Activated naive CD8-positive, alpha-beta T cell treated with anti-CD3 and anti-CD28 coated beads, Interleukin-2, amount 50 U/mL, for 24 hours (primary cell): ENCODE measurements around the gene PPDPF.

ENCODE experiments used
- ATAC-seq: fragments of 150-1000 bp; cut with Tn5 transposase; one replicate; pipeline ENCODE4 v1.10.0; 2021
- DNase-seq: peaks from one replicate; pipeline ENCODE4 v3.0.0; 2021
- H3K27ac Mint-ChIP-seq: one replicate; pipeline ENCODE4 v1.8.0; 2021; ENCODE audit warnings: mild to moderate bottlenecking, mixed read lengths
- H3K27me3 Mint-ChIP-seq: one replicate; pipeline ENCODE4 v1.8.0; 2021; ENCODE audit warnings: mixed read lengths
- H3K36me3 Mint-ChIP-seq: one replicate; pipeline ENCODE4 v1.8.0; 2021; ENCODE audit warnings: low read depth, mixed read lengths
- H3K4me1 Mint-ChIP-seq: one replicate; pipeline ENCODE4 v1.8.0; 2021; ENCODE audit warnings: mixed read lengths
- H3K4me3 Mint-ChIP-seq: one replicate; pipeline ENCODE4 v1.8.0; 2021; ENCODE audit warnings: mild to moderate bottlenecking, moderate library complexity, mixed read lengths
- H3K9me3 Mint-ChIP-seq: one replicate; pipeline ENCODE4 v1.8.0; 2021; ENCODE audit warnings: mixed read lengths

Gene PPDPF

DNA sequence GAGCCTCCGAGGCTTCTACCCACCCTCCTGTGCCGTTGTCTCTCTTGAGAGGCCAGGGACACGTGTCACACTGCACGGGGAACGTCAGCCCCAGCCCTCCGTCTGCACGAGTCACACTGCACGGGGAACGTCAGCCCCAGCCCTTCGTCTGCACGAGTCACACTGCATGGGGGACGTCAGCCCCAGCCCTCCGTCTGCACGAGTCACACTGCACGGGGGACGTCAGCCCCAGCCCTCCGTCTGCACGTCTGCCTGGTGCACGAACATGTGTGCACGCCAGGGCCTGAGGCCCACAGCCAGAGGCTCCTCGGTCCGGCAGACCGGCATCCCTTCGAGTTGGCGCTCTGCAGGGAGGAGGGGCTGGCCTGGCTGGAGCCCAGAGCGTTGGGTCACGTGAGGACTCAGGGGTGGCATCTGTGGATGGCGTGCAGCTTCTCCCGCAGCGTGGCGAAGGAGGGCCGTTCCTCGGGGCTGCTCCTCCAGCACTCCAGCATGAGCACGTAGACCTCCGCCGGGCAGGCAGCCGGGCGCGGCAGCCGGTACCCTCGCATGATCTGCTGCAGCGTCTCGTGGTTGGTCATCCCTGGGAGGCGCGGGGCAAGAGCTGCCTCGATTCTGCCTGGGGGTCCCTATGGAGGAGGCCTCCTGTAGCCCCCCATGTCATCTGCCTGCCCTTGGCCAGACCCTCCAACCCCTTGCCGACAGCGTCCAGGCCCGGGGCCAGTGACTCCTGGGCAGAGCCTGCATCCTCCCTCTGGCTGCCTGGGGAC lies 20.0 kb downstream of the PPDPF start:
- DNase-seq (peak; percentile 27), ATAC-seq (no peak)
- Mint-ChIP-seq H3K4me3 (no peak overlapping the region), H3K27me3 (peaks cover 2% of the 10 kb centered on the region), H3K4me1 (peaks cover 10% of the 10 kb centered on the region), H3K9me3 (no peaks in the 10 kb centered on the region), H3K36me3 (no peaks in the 10 kb centered on the region), H3K27ac (no peak overlapping the region)

DNA sequence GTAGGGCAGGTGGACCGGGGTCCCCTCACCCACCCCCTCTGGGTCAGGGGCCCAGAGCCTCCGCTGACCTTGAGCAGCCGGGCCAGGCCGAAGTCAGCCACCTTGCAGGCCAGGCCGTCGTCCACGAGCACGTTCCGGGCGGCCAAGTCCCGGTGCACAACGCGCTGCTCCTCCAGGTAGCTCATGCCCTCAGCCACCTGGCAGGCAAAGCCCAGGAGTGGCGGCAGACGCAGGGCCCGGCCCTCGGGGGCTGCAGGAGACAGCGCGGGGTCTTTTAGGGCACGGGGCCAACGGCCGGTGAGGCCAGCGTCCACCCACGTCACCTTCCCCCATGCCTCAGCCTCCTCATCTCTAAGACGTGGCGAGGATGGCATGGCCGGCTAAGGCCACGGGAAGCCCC lies 20.8 kb downstream of the PPDPF start:
- peaks cover 2% of the 10 kb centered on the region for H3K27me3 Mint-ChIP-seq
- no peak overlapping the region for H3K4me3 Mint-ChIP-seq
- H3K27ac Mint-ChIP-seq: no peak overlapping the region
- DNase-seq: no peak
- ATAC-seq: no peak
- peaks cover 10% of the 10 kb centered on the region for H3K4me1 Mint-ChIP-seq
- H3K36me3 Mint-ChIP-seq: no peaks in the 10 kb centered on the region
- no peaks in the 10 kb centered on the region for H3K9me3 Mint-ChIP-seq

DNA sequence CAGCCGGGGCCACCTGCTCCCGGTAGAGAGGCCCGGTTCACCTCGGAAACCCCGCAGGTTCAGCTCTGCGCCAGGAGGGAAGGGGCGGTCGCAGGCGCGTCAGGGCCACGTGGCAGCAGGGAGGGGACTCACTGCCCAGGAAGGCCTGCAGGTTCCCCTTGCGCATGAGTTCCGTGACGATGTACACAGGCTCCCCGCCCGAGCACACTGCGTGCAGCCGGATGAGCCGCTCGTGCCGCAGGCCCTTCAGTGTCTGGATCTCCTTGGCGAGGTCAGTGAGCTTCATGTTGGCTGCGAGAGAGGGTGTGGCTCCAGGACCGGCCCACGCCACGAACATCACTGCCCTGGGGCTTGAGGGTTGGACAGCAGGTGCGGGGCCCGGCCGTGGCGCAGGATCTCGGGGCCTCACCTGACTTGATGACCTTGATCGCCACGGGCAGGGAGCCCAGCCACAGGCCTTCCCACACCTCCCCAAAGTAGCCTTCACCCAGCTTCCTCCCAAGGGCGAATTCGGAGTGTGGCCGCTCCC lies 21.5 kb downstream of the PPDPF start:
- no peak for DNase-seq
- Mint-ChIP-seq H3K36me3 (no peaks in the 10 kb centered on the region), H3K9me3 (no peaks in the 10 kb centered on the region), H3K4me3 (no peak overlapping the region), H3K4me1 (peaks cover 7% of the 10 kb centered on the region), H3K27ac (no peak overlapping the region), H3K27me3 (peaks cover 2% of the 10 kb centered on the region)
- ATAC-seq: no peak

DNA sequence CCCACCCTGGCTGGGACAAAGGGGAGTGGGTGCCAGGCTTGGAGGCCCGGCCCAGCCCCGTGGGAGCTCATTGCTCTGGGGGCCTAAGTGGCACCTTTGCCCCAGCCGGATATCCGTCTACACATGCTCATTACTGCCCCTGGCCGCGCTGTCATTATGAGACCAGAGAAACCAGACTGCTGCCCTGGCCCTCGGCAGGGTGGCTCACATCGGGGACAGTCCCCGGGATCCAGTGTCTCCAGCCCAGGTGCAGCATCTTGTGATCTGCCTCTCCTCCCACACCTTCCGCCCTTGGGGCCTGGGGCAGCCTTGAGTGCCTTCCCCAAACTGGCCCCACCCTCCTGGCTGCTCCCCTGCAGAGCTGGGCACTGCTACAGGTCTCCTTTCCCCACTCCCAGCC lies 22.1 kb downstream of the PPDPF start:
- Mint-ChIP-seq H3K27ac (no peak overlapping the region), H3K27me3 (peaks cover 2% of the 10 kb centered on the region), H3K4me1 (peaks cover 4% of the 10 kb centered on the region), H3K36me3 (no peaks in the 10 kb centered on the region), H3K9me3 (no peaks in the 10 kb centered on the region), H3K4me3 (no peak overlapping the region)
- DNase-seq (no peak), ATAC-seq (no peak)

DNA sequence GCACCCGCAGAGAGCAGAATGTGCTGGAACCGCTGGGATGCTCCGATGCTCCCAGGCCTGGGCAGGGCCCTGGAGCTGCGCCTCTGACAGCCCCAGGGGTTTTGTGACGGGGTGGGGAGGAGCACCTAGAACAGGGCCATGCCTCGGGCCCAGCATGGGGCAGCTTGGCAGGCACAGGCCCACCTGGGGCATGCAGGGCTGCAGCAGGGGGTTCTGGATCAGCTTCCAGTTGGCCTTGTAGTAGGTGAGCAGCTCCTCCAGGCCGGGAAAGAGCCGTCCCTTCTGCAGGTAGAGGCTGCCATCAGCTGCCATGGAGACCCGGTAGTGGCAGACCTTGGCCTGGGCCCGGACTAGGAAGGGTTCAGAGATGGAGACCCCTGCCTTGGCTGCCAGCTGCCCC lies 22.6 kb downstream of the PPDPF start:
- ATAC-seq (no peak), DNase-seq (no peak)
- Mint-ChIP-seq H3K27me3 (peaks cover 2% of the 10 kb centered on the region), H3K9me3 (no peaks in the 10 kb centered on the region), H3K36me3 (no peaks in the 10 kb centered on the region), H3K4me3 (no peak overlapping the region), H3K27ac (no peak overlapping the region), H3K4me1 (peaks cover 2% of the 10 kb centered on the region)

DNA sequence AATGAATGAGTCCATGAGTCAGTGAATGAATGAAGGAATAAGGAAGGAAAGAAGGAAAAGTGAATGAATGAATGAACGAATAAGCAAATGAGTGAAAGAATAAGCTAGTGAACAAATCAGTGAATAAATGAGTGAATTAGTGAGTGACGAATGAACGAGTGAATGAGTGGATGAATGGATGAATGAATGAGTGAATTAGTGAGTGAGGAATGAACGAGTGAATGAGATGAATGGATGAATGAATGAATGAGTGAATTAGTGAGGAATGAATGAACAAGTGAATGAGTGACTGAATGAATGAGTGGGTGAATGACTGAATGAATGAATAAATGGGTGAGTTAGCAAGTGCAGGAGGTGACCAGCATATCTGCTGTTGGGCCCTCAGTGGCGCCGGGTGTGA lies 23.2 kb downstream of the PPDPF start:
- Mint-ChIP-seq H3K4me1 (peaks cover 2% of the 10 kb centered on the region), H3K4me3 (no peak overlapping the region), H3K27me3 (peaks cover 4% of the 10 kb centered on the region), H3K36me3 (no peaks in the 10 kb centered on the region), H3K9me3 (no peaks in the 10 kb centered on the region), H3K27ac (no peak overlapping the region)
- DNase-seq: no peak
- no peak for ATAC-seq

DNA sequence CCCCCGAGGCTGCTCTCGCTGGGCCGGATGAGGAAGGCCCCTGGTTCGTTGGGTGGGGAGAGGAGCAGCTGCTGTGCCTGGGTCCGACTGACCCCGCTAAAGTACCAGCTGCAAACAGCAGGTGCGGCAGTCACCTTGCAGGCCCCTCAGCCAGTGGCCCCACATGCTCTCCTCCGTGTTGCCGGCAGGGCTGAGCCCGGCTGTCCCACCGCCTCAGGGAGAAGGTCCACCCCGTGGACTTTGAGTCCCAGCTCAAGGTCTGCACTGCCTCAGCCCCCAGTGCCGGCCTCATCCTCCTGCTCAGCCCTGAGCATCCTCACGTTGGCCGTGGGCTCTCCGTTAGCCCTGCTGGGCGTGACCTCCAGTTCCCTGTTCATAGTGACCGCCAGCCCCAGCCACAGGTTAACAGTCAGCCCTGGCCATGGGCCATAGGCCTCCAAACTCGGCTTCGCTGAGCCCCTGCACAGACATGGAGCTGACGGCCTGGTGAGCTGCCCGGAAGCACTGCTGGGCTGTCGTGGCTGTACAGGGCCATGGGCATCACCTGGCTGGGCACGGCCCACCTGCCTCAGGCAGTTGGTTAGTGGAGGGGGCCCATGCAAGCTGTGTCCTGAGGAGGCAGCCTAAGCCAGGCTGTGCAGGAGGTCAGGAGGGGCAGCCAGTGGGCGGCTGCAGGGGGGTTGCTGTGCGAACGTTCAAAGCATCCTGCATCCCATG lies 23.8 kb downstream of the PPDPF start:
- Mint-ChIP-seq H3K27me3 (peaks cover 7% of the 10 kb centered on the region), H3K9me3 (no peaks in the 10 kb centered on the region), H3K4me3 (no peak overlapping the region), H3K36me3 (no peaks in the 10 kb centered on the region), H3K27ac (no peak overlapping the region), H3K4me1 (peaks cover 2% of the 10 kb centered on the region)
- ATAC-seq: no peak
- no peak for DNase-seq

DNA sequence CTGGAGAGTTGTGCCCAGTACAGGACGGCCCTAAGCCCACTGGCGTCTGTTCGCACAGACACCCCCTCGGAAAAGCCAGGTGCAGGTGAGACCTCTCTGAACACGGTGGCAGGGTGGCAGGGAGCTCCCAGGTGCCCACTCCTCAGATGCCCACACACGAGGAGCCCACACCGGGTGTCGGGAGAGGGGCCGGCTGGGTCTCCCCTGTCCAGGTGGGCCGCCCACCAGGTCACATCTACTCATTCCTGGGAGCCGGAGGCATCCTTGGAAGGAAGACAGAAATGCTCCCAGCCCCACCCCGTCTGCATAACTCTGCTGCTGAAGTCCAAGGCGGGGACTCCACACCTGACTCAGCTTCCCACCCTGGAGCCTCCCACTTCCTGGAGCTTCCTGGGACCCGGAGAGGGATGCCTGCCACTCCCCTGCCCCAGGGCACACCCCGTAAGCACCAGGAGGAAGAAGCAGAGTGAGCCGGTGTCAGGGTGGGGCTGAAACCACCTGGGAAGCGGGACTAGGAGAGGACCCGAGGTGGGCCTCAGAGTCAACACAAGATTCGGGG lies 24.5 kb downstream of the PPDPF start:
- H3K27me3 Mint-ChIP-seq: peaks cover 9% of the 10 kb centered on the region
- no peaks in the 10 kb centered on the region for H3K36me3 Mint-ChIP-seq
- H3K4me1 Mint-ChIP-seq: peaks cover 2% of the 10 kb centered on the region
- no peak overlapping the region for H3K4me3 Mint-ChIP-seq
- no peaks in the 10 kb centered on the region for H3K9me3 Mint-ChIP-seq
- no peak overlapping the region for H3K27ac Mint-ChIP-seq
- no peak for ATAC-seq
- DNase-seq: no peak

DNA sequence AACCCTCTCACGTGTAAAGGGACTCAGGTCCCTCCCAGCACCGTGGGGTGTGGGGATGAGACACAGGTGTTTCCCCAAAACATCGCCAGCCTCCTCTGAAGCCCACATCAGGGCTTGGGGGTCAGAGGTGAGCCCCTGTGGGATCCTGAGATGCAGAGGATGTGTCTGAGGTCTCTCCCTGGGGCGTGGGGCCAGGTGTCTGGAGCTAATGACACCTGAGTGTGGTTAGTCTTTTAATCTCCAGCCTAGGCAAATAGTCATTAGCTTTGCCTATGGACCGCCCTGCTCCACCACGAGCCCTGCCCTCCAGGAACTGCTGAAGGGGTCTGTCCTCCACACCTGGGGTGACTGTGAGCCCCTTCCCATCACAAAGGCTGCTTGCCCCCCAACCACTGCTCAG lies 25.2 kb downstream of the PPDPF start:
- no peak for ATAC-seq
- no peak for DNase-seq
- no peak overlapping the region for H3K4me3 Mint-ChIP-seq
- peaks cover 9% of the 10 kb centered on the region for H3K27me3 Mint-ChIP-seq
- H3K36me3 Mint-ChIP-seq: no peaks in the 10 kb centered on the region
- H3K27ac Mint-ChIP-seq: no peak overlapping the region
- H3K4me1 Mint-ChIP-seq: no peaks in the 10 kb centered on the region
- H3K9me3 Mint-ChIP-seq: no peaks in the 10 kb centered on the region

DNA sequence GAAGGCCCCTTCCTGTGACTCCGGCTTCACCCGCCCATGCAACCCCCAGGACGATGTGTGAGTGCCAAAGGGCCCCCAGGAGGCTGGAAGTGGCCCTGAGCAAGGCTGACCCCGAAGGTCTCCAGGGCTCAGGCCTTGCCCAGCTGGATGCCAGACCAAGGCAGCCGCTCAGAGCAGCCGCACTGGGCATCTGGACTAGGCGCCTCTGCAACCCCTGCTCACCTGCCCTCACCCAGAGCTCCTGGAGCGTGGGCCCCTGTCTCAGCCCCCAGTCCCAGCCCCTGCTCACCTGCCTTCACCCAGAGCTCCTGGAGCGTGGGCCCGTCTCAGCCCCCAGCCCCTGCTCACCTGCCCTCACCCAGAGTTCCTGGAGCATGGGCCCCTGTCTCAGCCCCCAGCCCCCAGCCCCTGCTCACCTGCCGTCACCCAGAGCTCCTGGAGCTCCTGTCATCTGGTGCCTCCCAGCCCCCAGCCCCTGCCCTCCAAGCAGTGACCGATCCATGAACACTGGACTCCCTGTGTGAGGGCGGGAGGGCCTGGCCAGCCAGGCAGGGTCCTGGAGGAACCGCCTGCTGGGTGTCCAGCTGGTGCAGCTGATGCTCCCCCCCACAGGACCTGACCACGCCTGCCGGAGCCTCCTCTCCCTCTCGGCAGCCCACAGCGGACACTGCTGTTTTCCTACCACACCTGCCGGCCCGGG lies 25.8 kb downstream of the PPDPF start:
- H3K27ac Mint-ChIP-seq: no peak overlapping the region
- DNase-seq (no peak), ATAC-seq (no peak)
- H3K9me3 Mint-ChIP-seq: no peaks in the 10 kb centered on the region
- no peaks in the 10 kb centered on the region for H3K4me1 Mint-ChIP-seq
- no peak overlapping the region for H3K4me3 Mint-ChIP-seq
- H3K27me3 Mint-ChIP-seq: peaks cover 13% of the 10 kb centered on the region
- H3K36me3 Mint-ChIP-seq: no peaks in the 10 kb centered on the region

DNA sequence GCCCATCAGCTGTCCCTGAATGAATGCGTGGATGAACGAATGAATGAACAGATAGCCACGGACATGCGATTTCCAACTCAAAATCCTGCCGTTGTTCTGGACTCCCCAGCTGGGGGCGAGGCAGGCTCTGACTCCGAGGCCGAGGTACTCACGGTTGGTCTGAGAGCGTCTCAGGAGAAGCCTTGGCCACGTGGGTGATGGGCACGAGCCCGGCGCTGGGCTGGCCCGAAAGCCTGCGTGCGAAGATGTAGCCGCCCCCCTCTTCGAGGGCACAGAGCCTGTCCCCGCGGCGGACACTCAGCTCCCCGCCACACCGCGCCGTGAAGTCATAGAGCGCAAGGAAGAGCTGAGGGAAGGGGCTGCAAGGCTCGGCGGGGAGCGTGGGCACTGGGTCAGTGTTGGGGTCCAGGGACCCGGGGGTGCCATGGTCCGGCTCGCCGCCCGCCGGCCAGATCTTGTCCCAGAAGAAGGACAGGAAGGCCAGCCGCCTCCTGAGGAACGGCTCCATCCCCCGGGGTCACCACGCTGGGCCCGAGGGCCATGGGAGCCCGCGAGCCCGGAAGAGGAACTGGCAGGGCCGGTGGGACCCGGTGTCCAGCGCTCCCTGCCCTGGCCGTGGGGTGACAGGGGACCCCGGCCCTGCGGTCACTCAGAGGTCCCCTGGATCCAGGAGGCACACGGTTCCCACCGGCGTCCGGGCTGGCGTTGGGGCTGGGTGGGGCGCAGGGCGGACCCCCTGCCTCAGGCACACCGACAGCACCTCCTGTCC lies 26.6 kb downstream of the PPDPF start:
- Mint-ChIP-seq H3K4me1 (peaks cover under 1% of the 10 kb centered on the region), H3K4me3 (no peak overlapping the region), H3K36me3 (no peaks in the 10 kb centered on the region), H3K27ac (no peak overlapping the region), H3K9me3 (no peaks in the 10 kb centered on the region), H3K27me3 (peaks cover 13% of the 10 kb centered on the region)
- DNase-seq (no peak), ATAC-seq (no peak)

DNA sequence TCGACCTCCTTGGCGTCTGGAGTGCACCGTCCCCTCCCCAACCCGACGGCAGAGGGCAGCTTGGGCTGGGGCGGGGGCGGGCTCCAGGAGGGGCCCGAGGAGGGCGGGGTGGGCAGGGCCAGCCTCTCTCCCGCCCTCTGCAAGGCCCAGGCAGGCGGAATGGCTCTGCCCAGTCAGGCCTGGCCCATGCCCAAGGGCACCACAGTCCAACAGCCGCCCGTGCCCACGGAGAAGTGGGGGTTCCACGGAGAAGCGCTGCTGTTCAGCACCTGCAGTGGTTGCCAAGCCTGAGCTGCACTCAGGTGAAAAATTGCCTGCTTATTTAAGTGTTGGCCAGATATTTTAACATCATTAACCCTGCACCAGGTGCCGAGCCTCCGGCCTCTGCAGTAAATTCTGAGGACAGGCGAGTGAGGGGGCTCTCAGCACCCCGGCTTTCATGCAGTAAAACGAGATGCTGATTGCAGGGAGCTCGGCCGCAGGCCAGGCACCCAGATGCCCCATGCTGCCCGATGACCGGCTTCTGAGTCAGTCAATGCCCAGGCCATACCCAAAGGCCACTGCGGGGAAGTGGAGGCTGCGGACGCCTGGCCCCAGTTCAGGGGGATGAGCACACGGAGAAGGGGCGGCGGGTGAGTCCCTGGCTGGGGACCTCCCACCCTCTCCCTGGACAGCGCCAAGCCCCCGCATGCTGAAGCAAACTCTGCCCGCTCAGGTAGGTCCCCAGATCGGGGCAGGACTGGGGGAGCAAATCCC lies 27.3 kb downstream of the PPDPF start, which contains the start of gene SRMS:
SRMS (minus strand) TSS at position 25 of the 756 bp plus-strand sequence. CDS start 286 bp downstream, outside the sequence.
- ATAC-seq (no peak), DNase-seq (no peak)
- Mint-ChIP-seq H3K27me3 (peaks cover 13% of the 10 kb centered on the region), H3K27ac (no peak within 1 kb of the TSS), H3K9me3 (no peaks in the 10 kb centered on the region), H3K4me3 (no peak within 1 kb of the TSS), H3K4me1 (peaks cover 7% of the 10 kb centered on the region), H3K36me3 (no peaks in the 10 kb centered on the region)

DNA sequence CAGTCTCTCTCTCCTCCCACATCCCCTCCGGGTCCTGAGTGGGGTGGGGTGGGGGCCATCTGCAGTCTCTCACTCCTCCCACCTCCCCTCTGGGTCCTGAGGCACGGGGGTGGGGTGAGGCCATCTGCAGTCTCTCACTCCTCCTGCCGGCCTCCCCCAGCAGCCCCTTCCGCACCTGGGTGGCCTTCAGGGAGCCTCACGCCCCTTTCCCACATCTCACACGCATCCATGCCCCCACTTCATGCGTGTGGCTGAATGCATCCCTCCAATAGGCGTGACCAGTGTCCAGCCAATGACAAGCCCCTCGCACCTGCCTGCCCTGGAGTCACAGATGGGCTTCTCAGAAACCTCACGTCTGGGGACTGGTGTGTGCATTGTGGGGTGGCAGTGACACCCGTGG lies 28.0 kb downstream of the PPDPF start:
- no peak overlapping the region for H3K27ac Mint-ChIP-seq
- DNase-seq: no peak
- no peaks in the 10 kb centered on the region for H3K9me3 Mint-ChIP-seq
- H3K4me3 Mint-ChIP-seq: no peak overlapping the region
- H3K27me3 Mint-ChIP-seq: peaks cover 13% of the 10 kb centered on the region
- H3K36me3 Mint-ChIP-seq: no peaks in the 10 kb centered on the region
- H3K4me1 Mint-ChIP-seq: peaks cover 11% of the 10 kb centered on the region
- ATAC-seq: no peak
